GM03348 (cell line): Measurements from ENCODE around the gene COL23A1.
"Not testable (repeated sequence)": the region's sequence is repeated elsewhere in the genome, so short reads cannot be mapped to it uniquely, and the experiment has no call there.

Source experiments
- DNase-seq: peaks from one replicate; pipeline ENCODE4 v3.0.0; 2012; ENCODE audit warnings: low spot score

Gene COL23A1

GRCh38 chr5:178206166-178207101 lies 383.8 kb downstream of the COL23A1 start:
- DNase-seq, result no peak

- no peak for DNase-seq
Measured at GRCh38 chr5:178205749-178206047, 384.5 kb downstream of the COL23A1 start.

- peak; percentile 97 for DNase-seq
Measured at GRCh38 chr5:178204935-178205748, 385.1 kb downstream of the COL23A1 start.

GRCh38 chr5:178204182-178204934 lies 385.8 kb downstream of the COL23A1 start, which contains the start of gene HNRNPAB:
TSS of gene HNRNPAB (plus strand) at chr5:178204533. CDS start at chr5:178204838, 305 bp downstream.
- DNase-seq, result peak; percentile 100

GRCh38 chr5:178203670-178204181 lies 386.5 kb downstream of the COL23A1 start:
- no peak for DNase-seq

- no peak for DNase-seq
Measured at GRCh38 chr5:178202541-178202940, 387.7 kb downstream of the COL23A1 start.

GRCh38 chr5:178201927-178202235 lies 388.3 kb downstream of the COL23A1 start:
- no peak for DNase-seq

- no peak for DNase-seq
Measured at GRCh38 chr5:178201221-178201926, 388.8 kb downstream of the COL23A1 start.

- DNase-seq, result no peak
Measured at GRCh38 chr5:178199581-178200434, 390.4 kb downstream of the COL23A1 start.

- no peak for DNase-seq
Measured at GRCh38 chr5:178198706-178199105, 391.5 kb downstream of the COL23A1 start.

GRCh38 chr5:178198151-178198550 lies 392.0 kb downstream of the COL23A1 start:
- DNase-seq, result not testable (repeated sequence)

GRCh38 chr5:178196986-178197385 lies 393.2 kb downstream of the COL23A1 start:
- DNase-seq, result no peak

GRCh38 chr5:178196281-178196812 lies 393.8 kb downstream of the COL23A1 start:
- DNase-seq, result no peak

GRCh38 chr5:178194026-178194425 lies 396.2 kb downstream of the COL23A1 start:
- DNase-seq, result no peak

- no peak for DNase-seq
Measured at GRCh38 chr5:178193251-178193809, 396.9 kb downstream of the COL23A1 start.

- DNase-seq, result no peak
Measured at GRCh38 chr5:178192787-178193186, 397.4 kb downstream of the COL23A1 start.

GRCh38 chr5:178192244-178192643 lies 397.9 kb downstream of the COL23A1 start:
- no peak for DNase-seq

GRCh38 chr5:178191661-178192060 lies 398.5 kb downstream of the COL23A1 start:
- DNase-seq, result no peak

GRCh38 chr5:178189433-178189832 lies 400.8 kb downstream of the COL23A1 start:
- DNase-seq, result no peak
